GM12891 (cell line): ENCODE results near the gene TACC2.

ENCODE experiments used
- PAX5 ChIP-seq: IDR thresholded peaks from 2 replicates; pipeline ENCODE4 v1.6.1; 2011; ENCODE audit warnings: low read length, moderate library complexity, mild to moderate bottlenecking; ENCODE audit not compliant: insufficient read depth, severe bottlenecking
- POLR2A ChIP-seq: IDR thresholded peaks from 2 replicates; pipeline ENCODE4 v1.6.1; 2011; ENCODE audit warnings: low read depth, low read length, control low read depth
- POLR2AphosphoS5 ChIP-seq: IDR thresholded peaks from 2 replicates; pipeline ENCODE4 v1.6.1; 2011; ENCODE audit warnings: low read depth, low read length, control low read depth
- POU2F2 ChIP-seq: IDR thresholded peaks from 2 replicates; pipeline ENCODE4 v1.6.1; 2011; ENCODE audit warnings: low read depth, mild to moderate bottlenecking, control low read depth, low read length, moderate library complexity
- SPI1 ChIP-seq: IDR thresholded peaks from 2 replicates; pipeline ENCODE4 v1.6.1; 2011; ENCODE audit warnings: low read depth, low read length, control low read depth
- TAF1 ChIP-seq: IDR thresholded peaks from 2 replicates; pipeline ENCODE4 v1.6.1; 2011; ENCODE audit warnings: low read depth, low read length, control low read depth

DNA sequence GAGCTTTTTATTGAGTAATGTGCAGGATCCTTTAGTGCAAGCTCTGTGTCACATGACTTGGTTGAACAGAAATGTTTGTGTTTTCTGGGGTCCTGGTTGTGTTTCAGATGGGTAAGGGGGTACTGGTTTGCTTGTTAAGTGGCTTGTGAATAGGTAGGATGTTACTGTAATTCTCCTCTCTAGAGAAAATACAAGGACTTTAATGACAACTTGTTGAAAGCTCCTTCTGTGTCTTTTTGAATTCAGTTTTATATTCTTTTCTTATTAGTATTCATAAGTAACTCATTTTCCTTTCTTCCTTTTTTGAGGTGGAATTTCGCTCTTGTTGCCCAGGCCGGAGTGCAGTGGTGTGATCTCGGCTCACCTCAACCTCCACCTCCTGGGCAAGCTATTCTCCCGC is 196.7 kb downstream of the TACC2 start:
- TF ChIP-seq POLR2A, result no peak
- TF ChIP-seq TAF1, result no peak
- no peak for TF ChIP-seq POLR2AphosphoS5
- TF ChIP-seq POU2F2, result no peak
- TF ChIP-seq SPI1, result no peak
- no peak for TF ChIP-seq PAX5
